GM13976 (cell line): ENCODE data around the gene ZNF532.

ENCODE experiments used
- DNase-seq: peaks from one replicate; pipeline ENCODE4 v3.0.0; 2012; ENCODE audit warnings: low spot score
- CTCF ChIP-seq: IDR thresholded peaks from 2 replicates; pipeline ENCODE4 v1.5.1; 2012; ENCODE audit warnings: borderline replicate concordance, mild to moderate bottlenecking; ENCODE audit not compliant: insufficient read depth; ENCODE audit errors: extremely low read depth, missing control alignments, control extremely low read depth
- in situ Hi-C: fragments of 300-500 bp; cut with MboI; formaldehyde crosslinking; loops from one replicate; pipeline ENCODE4 v1.12.0; 2022; ENCODE audit warnings: low sequenced_read_pairs, mixed read lengths, inconsistent platforms; ENCODE audit not compliant: unreplicated experiment

Gene ZNF532

GRCh38 chr18:58953627-58954026 lies 89.0 kb downstream of the ZNF532 start:
- in situ Hi-C loops: no loop called here
- no peak for TF ChIP-seq CTCF
- no peak for DNase-seq

DNA sequence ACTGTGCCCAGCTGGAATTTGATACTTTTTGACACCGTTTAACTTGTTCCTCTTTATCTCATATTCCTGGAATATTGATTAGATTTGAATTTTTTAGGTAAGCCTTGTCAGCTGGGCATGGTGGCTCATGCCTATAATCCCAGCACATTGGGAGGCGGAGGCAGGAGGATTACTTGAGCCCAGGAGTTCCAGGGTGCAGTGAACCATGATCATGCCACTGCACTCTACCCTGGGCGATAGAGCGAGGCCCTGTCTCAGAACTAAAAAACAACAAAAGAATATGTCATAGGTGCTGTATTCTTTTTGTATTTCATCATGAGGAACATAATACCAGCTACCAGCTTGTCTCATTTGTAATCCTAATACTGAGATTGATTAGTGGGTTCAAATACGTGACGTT lies 90.3 kb downstream of the ZNF532 start:
- in situ Hi-C loops: no loop called here
- DNase-seq: no peak
- no peak for TF ChIP-seq CTCF

DNA sequence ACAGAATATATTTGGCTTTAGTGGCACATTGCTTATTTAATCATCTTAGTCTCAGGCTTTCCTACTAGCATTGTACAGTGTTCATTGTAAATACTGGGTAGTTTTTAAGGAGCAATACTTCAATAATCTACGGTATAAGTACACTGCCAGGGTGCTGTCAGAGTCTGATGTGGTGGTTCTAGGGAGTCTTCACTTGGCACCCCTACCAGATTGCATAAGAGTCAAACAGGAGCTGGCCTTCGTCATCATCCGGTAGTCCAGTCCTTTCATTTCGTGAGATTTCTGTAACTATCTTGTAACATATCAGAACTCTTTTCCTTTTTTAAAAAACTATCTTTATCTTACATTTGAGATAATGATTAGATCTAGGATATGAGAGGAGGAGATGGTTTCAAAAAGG lies 91.1 kb downstream of the ZNF532 start:
- in situ Hi-C loops: no loop called here
- TF ChIP-seq CTCF: no peak
- no peak for DNase-seq

DNA sequence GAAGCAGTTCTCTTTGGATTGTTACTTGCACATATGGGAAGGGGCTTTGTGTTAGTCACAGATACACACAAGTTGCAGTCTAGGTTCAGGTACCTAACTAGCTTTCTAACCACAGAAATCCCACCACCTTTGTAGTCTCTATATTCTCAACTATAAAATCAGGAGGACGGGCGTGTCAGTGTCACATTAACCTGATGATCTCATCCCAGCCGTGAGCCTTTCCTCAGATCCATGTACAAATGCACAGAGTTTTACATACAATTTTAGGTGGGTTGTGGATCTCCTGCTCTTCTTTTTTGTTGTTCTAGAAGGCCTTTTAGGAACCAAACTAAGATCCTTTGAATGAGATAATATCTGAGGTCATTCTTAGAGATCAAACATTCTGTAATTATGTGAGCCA lies 94.0 kb downstream of the ZNF532 start:
- in situ Hi-C loops: no loop called here
- DNase-seq: no peak
- TF ChIP-seq CTCF: no peak

DNA sequence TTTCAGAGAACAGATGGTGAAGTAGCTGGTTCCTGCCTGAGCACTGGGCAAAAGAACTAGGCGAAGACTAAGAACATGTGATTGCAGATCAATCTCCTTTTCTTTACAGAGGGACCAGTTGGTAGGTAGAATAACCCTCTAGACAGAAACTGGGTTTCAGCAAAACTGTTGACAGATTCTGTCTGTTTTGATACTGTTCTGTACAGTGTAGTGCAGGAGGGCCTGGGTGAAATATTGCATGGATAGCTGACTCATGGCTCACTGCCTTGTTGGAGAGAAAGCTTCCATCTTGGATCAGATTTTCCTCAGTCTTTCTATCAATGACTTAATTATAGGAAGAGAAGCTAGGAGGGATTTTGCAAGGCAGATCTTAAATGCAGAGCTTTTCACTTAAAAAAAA lies 95.8 kb downstream of the ZNF532 start:
- in situ Hi-C loops: no loop called here

DNA sequence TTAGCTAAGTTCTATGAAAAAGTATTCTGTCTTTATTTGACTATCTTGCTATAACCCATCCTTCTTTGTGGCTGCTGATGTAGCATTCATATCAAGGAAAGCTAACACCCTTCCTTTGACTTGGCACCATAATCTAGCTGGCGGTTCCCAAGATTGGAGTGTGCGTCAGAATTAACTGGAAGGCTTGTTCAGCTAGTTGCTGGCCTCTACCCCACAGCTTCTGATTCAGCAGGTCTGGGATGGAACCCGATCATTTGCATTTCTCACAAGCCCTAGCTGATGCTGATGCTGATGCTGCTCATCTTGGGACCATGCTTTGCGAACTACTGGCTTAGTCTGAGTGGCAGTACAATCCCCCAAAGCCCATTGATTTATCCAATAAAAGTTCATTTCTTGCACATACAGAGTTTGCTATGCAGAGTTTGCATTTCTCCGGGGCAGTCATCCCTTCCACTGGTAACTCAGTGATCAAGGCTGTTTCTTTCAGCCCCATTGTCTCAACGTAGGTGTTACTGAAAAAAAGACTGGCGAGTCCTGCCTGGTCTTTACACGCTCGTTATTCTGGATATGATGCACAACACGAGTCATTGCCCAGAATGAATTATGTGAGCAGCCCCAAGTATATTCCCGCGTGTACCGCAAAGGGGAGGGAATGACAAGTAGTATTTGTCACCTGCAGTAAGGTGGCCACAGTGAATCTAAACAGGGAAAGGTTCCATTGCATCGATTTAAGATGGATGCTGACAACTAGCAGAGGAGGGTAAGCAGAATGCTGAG lies 96.5 kb downstream of the ZNF532 start:
- in situ Hi-C loops: no loop called here
- TF ChIP-seq CTCF: no peak
- no peak for DNase-seq

More for the DNA sequence above, 95.8 kb downstream of the ZNF532 start:
- DNase-seq: no peak
- TF ChIP-seq CTCF: no peak
